ENCODE data around the gene IBTK.

GRCh38 chr6:82211326-82211725 lies 36.2 kb downstream of the IBTK start:
- no peak for TF ChIP-seq POLR2A (IDR thresholded peaks at IDR 0.05)
- TF ChIP-seq POLR2AphosphoS5 (IDR thresholded peaks at IDR 0.05) = no peak

All from prostate gland (tissue), 1 donor.